Panc1 (cell line): Measurements from ENCODE around the gene CD96. TPM values are rescaled to one million over a fixed set of nuclear protein-coding genes. Genes with fewer than 3 reads are reported as not detected.

Experiments used
- ATAC-seq: fragments of 200-7000 bp; cut with Tn5 transposase; 2 replicates; pipeline ENCODE4 v1.9.1; 2020; ENCODE audit warnings: mild to moderate bottlenecking, moderate library complexity
- BruUV-seq: library from RNA; stranded (reverse); fragments of 400-500 nt; replicated peaks from 2 replicates; lab custom pipeline; 2021; lab: Mats Ljungman, UMichigan
- CTCF ChIA-PET: fragments of 300-600 bp; sonication (Branson Sonifier 250); formaldehyde crosslinking; loops from one replicate; lab custom pipeline; 2022; ENCODE audit warnings: antibody characterized with exemption; lab: Charles Lee
- POLR2A ChIA-PET: fragments of 300-600 bp; sonication (Branson Sonifier 250); formaldehyde crosslinking; loops from one replicate; lab custom pipeline; 2022; ENCODE audit warnings: antibody characterized with exemption; lab: Charles Lee
- DNase-seq: peaks from one replicate; pipeline ENCODE4 v3.0.0-alpha.2; 2010; ENCODE audit warnings: low read depth, low spot score
- H3K27ac ChIP-seq: 2 replicates; pipeline ENCODE4 v1.5.1; 2011; ENCODE audit warnings: mild to moderate bottlenecking, low read length, inconsistent platforms
- H3K27me3 ChIP-seq: fragments of 200-500 bp; sonication (Bioruptor generic); 2 replicates; pipeline ENCODE4 v1.6.0; 2014; ENCODE audit warnings: low read length, inconsistent platforms; ENCODE audit not compliant: control insufficient read depth, insufficient read depth
- H3K36me3 ChIP-seq: fragments of 200-500 bp; sonication (Bioruptor generic); 2 replicates; pipeline ENCODE4 v1.5.1; 2014; ENCODE audit warnings: inconsistent platforms, mild to moderate bottlenecking, low read length, moderate library complexity; ENCODE audit not compliant: control insufficient read depth, insufficient read depth
- H3K4me1 ChIP-seq: 2 replicates; pipeline ENCODE4 v1.5.1; 2011; ENCODE audit warnings: inconsistent platforms, mild to moderate bottlenecking, low read length, moderate library complexity; ENCODE audit not compliant: control insufficient read depth, insufficient read depth
- H3K4me3 ChIP-seq, 2 experiments: 2 replicates each; pipeline ENCODE4 v1.5.1; 2011 to 2012; ENCODE audit warnings: low read depth in 2 of 2, low read length in 2 of 2, mild to moderate bottlenecking in 2 of 2, inconsistent platforms in 1 of 2, moderate library complexity in 1 of 2
- H3K9me3 ChIP-seq: fragments of 200-500 bp; sonication (Bioruptor generic); 2 replicates; pipeline ENCODE4 v1.5.1; 2014; ENCODE audit warnings: low read depth, mild to moderate bottlenecking, inconsistent platforms, low read length, moderate library complexity; ENCODE audit not compliant: control insufficient read depth, insufficient read depth
- POLR2AphosphoS5 ChIP-seq: IDR thresholded peaks from 2 replicates; pipeline ENCODE4 v1.6.1; 2012; ENCODE audit warnings: mild to moderate bottlenecking, low read depth, low read length, moderate library complexity
- SIN3A ChIP-seq: IDR thresholded peaks from 2 replicates; pipeline ENCODE4 v1.6.1; 2012; ENCODE audit warnings: low read depth, mild to moderate bottlenecking, low read length, moderate library complexity, borderline replicate concordance; ENCODE audit not compliant: insufficient read depth
- TCF7L2 ChIP-seq: IDR thresholded peaks from 2 replicates; pipeline ENCODE4 v1.6.1; 2011; ENCODE audit warnings: mild to moderate bottlenecking, low read depth, low read length, inconsistent platforms
- in situ Hi-C: cut with HindIII; loops from 2 replicates; pipeline ENCODE4 v1.10.0; 2016; ENCODE audit warnings: low sequenced_read_pairs, low pct_unique_long_range_greater_than_20kb
- intact Hi-C: fragments of 100-400 bp; cut with micrococcal nuclease; formaldehyde crosslinking; loops from one replicate; pipeline ENCODE4 v1.10.0; 2022; ENCODE audit not compliant: unreplicated experiment
- total RNA-seq: library from RNA; stranded (reverse); gene quantifications from one replicate; pipeline ENCODE4 v1.2.1, GENCODE V29; 2021; ENCODE audit not compliant: unreplicated experiment
- TF ChIP-seq, protein P1 (sequence below): fragments of 450-650 bp; IDR thresholded peaks from 2 replicates; pipeline ENCODE4 v1.5.1; 2017; ENCODE audit warnings: mild to moderate bottlenecking
- TF ChIP-seq, protein P2 (sequence below), 2 experiments: IDR thresholded peaks; 2 replicates each; pipeline ENCODE4 v1.6.1; 2011 to 2012; ENCODE audit warnings: low read depth in 2 of 2, control low read depth in 1 of 2, low read length in 1 of 2, mild to moderate bottlenecking in 1 of 2, moderate library complexity in 1 of 2; ENCODE audit not compliant: insufficient read depth in 1 of 2

The CD96 gene
- total RNA-seq, 1 experiment from 2014 or later: not detected

DNA sequence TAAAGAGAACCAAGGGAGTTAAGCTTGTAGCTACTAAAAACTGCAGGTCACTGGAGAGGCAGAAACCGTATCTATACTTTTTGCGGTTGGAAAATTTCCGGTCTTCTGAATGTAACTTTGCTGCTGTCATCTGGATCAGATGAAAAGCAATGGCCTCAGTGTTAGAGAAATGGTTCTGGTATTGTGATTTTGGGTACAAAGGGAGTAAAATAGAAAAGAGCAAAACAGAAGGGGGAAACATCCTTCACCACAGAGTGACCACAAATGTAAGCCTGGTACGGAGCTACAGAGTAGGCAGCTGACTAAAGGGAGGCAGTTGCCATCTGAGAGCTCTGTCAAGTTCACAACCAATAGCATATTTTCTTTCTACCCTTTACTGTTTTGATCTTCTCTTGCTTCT lies 5.6 kb downstream of the CD96 start:
- in situ Hi-C loops: no loop called here
- DNase-seq: no peak
- Histone ChIP-seq H3K4me1 (no peaks in the 10 kb centered on the region), H3K27ac (no peak overlapping the region), H3K27me3 (no peaks in the 10 kb centered on the region), H3K4me3 (no peak overlapping the region), H3K36me3 (no peaks in the 10 kb centered on the region), H3K9me3 (no peaks in the 10 kb centered on the region)
- no peak for TF ChIP-seq TCF7L2
- no peak for TF ChIP-seq POLR2AphosphoS5
- TF ChIP-seq, protein P1, sequence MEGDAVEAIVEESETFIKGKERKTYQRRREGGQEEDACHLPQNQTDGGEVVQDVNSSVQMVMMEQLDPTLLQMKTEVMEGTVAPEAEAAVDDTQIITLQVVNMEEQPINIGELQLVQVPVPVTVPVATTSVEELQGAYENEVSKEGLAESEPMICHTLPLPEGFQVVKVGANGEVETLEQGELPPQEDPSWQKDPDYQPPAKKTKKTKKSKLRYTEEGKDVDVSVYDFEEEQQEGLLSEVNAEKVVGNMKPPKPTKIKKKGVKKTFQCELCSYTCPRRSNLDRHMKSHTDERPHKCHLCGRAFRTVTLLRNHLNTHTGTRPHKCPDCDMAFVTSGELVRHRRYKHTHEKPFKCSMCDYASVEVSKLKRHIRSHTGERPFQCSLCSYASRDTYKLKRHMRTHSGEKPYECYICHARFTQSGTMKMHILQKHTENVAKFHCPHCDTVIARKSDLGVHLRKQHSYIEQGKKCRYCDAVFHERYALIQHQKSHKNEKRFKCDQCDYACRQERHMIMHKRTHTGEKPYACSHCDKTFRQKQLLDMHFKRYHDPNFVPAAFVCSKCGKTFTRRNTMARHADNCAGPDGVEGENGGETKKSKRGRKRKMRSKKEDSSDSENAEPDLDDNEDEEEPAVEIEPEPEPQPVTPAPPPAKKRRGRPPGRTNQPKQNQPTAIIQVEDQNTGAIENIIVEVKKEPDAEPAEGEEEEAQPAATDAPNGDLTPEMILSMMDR: no peak
- TF ChIP-seq, protein P2, sequence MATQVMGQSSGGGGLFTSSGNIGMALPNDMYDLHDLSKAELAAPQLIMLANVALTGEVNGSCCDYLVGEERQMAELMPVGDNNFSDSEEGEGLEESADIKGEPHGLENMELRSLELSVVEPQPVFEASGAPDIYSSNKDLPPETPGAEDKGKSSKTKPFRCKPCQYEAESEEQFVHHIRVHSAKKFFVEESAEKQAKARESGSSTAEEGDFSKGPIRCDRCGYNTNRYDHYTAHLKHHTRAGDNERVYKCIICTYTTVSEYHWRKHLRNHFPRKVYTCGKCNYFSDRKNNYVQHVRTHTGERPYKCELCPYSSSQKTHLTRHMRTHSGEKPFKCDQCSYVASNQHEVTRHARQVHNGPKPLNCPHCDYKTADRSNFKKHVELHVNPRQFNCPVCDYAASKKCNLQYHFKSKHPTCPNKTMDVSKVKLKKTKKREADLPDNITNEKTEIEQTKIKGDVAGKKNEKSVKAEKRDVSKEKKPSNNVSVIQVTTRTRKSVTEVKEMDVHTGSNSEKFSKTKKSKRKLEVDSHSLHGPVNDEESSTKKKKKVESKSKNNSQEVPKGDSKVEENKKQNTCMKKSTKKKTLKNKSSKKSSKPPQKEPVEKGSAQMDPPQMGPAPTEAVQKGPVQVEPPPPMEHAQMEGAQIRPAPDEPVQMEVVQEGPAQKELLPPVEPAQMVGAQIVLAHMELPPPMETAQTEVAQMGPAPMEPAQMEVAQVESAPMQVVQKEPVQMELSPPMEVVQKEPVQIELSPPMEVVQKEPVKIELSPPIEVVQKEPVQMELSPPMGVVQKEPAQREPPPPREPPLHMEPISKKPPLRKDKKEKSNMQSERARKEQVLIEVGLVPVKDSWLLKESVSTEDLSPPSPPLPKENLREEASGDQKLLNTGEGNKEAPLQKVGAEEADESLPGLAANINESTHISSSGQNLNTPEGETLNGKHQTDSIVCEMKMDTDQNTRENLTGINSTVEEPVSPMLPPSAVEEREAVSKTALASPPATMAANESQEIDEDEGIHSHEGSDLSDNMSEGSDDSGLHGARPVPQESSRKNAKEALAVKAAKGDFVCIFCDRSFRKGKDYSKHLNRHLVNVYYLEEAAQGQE (IDR thresholded peaks at IDR 0.05; ENCODE audit: insufficient read depth in 1 of 2, low read depth in 2 of 2, low read length in 1 of 2): no peak
- no peak for TF ChIP-seq SIN3A
- ChIA-PET POLR2A (no interaction called here), CTCF (no interaction called here)
- intact Hi-C loops: no loop called here
- ATAC-seq: no peak
- no TSS peak for BruUV-seq

DNA sequence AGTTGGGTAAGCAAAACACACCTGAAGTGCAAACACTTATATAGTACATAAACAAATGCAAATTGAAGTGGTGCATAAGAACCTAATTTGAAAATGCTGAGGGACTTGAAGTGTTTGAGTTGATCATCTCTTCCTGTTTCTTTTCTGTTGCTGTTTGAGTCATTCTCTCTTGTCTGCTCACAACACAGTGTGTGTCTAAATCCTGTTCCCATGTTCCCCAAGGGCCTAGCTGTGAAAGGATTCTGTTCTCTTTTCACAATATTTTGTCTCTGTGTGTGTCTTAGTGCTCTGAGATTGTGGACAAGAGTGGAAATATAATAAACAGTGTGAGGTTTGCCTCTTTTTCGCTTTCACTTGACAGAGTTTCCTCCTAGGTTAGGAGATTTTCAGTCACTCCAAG lies 6.1 kb downstream of the CD96 start:
- intact Hi-C loops (no loop called here), in situ Hi-C loops (no loop called here)
- H3K4me3 ChIP-seq: no peak overlapping the region
- ATAC-seq (no peak), DNase-seq (no peak)
- TF ChIP-seq POLR2AphosphoS5: no peak
- TF ChIP-seq SIN3A: no peak
- TF ChIP-seq, protein P2 (IDR thresholded peaks at IDR 0.05; ENCODE audit: insufficient read depth in 1 of 2, low read depth in 2 of 2, low read length in 1 of 2): no peak
- TF ChIP-seq, protein P1: no peak
- TF ChIP-seq TCF7L2: no peak
- no peaks in the 10 kb centered on the region for H3K27me3 ChIP-seq
- CTCF ChIA-PET: no interaction called here
- BruUV-seq: no TSS peak
- H3K4me1 ChIP-seq: no peaks in the 10 kb centered on the region
- no peaks in the 10 kb centered on the region for H3K36me3 ChIP-seq
- no peak overlapping the region for H3K27ac ChIP-seq
- no peaks in the 10 kb centered on the region for H3K9me3 ChIP-seq
- POLR2A ChIA-PET: no interaction called here
